HepG2 (cell line): Measurements from ENCODE around the gene CSMD2.

Experiments
- BCL3 ChIP-seq: sonication (generic); formaldehyde crosslinking; IDR thresholded peaks from 2 replicates; pipeline ENCODE4 v1.5.1; 2020; ENCODE audit warnings: mild to moderate bottlenecking, missing genetic modification reagents, moderate library complexity
- EZH2 ChIP-seq: conservative IDR thresholded peaks from 2 replicates; pipeline ENCODE4 v1.6.1; 2012; ENCODE audit warnings: mild to moderate bottlenecking, low read depth, low read length, moderate library complexity
- FOSL1 ChIP-seq: sonication (generic); formaldehyde crosslinking; IDR thresholded peaks from 2 replicates; pipeline ENCODE4 v1.9.0; 2021; ENCODE audit warnings: missing genetic modification reagents, borderline replicate concordance
- NFYB ChIP-seq: sonication (generic); formaldehyde crosslinking; IDR thresholded peaks from 2 replicates; pipeline ENCODE4 v1.4.0; 2020; ENCODE audit warnings: missing genetic modification reagents
- POLR2A ChIP-seq, 2 experiments: IDR thresholded peaks; 2 replicates each; pipeline ENCODE4 v1.6.1; 2011; ENCODE audit warnings: low read depth in 2 of 2, low read length in 2 of 2, mild to moderate bottlenecking in 1 of 2, moderate library complexity in 1 of 2; ENCODE audit not compliant: insufficient read depth in 1 of 2
- POLR2AphosphoS5 ChIP-seq: IDR thresholded peaks from 2 replicates; pipeline ENCODE4 v1.6.1; 2012; ENCODE audit warnings: low read depth, low read length
- POLR2G ChIP-seq: fragments of 200-400 bp; formaldehyde crosslinking; IDR thresholded peaks from 2 replicates; pipeline ENCODE4 v1.6.1; 2018; ENCODE audit warnings: mild to moderate bottlenecking, low read depth, low read length, moderate library complexity
- SNAPC2 ChIP-seq: sonication (generic); formaldehyde crosslinking; IDR thresholded peaks from 2 replicates; pipeline ENCODE4 v1.8.1; 2022; ENCODE audit warnings: mild to moderate bottlenecking, missing genetic modification reagents
- THAP7 ChIP-seq: sonication (generic); formaldehyde crosslinking; IDR thresholded peaks from 2 replicates; pipeline ENCODE4 v1.8.1; 2023; ENCODE audit warnings: mild to moderate bottlenecking, missing genetic modification reagents
- USF2 ChIP-seq, 2 experiments: sonication (generic) in 1 of 2; formaldehyde crosslinking in 1 of 2; IDR thresholded peaks; 2 replicates each; pipeline versions ENCODE4 v1.5.1 to v1.6.1; 2011 to 2020; ENCODE audit warnings: borderline replicate concordance in 1 of 2, low read depth in 1 of 2, low read length in 1 of 2, mild to moderate bottlenecking in 1 of 2, missing genetic modification reagents in 1 of 2, moderate library complexity in 1 of 2
- ZBTB20 ChIP-seq: sonication (generic); formaldehyde crosslinking; IDR thresholded peaks from 2 replicates; pipeline ENCODE4 v1.8.1; 2023; ENCODE audit warnings: missing genetic modification reagents, low read depth, mild to moderate bottlenecking, borderline replicate concordance
- ZNF12 ChIP-seq: sonication (generic); formaldehyde crosslinking; IDR thresholded peaks from 2 replicates; pipeline ENCODE4 v1.5.0; 2020; ENCODE audit warnings: missing genetic modification reagents
- ZNF687 ChIP-seq: sonication (generic); formaldehyde crosslinking; IDR thresholded peaks from 2 replicates; pipeline ENCODE4 v1.5.1; 2020; ENCODE audit warnings: mild to moderate bottlenecking, missing genetic modification reagents, moderate library complexity
- TF ChIP-seq, protein P1 (sequence below): fragments of 450-650 bp; IDR thresholded peaks from 2 replicates; pipeline ENCODE4 v1.6.1; 2017; ENCODE audit warnings: mild to moderate bottlenecking

DNA sequence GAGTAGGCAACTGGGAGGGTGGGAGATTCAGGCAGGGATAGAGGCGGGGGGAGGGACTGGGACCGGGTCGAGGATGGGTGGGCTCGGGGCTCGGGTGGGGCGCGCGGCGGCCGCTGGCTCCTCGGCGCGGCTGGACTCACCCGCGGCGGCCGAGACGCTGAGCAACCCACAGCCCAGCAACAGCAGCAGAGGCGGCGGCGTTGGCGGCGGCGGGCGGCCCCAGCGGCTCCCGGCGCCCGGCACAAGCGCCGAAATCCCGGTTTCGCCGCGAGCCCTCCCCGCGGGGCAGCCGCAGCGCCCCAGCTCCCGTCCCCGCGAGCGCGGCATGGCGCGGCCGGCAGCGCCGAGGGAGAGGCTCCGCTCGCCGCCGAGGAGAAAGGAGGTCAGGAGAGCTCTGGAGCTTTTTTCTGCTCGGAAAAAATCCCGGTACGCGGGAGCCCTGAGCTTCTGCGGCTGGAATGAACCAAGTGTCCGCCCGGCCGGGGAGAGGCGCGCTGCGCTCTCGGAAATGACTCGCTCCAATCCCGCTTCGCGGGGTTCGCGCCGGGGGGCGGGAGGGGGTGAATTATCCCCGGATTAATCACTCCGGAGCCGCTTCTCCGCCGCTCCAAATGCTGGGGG, at the start of gene CSMD2:
- TF ChIP-seq POLR2G (no peak), ZNF687 (no peak), POLR2A (IDR thresholded peaks at IDR 0.05; ENCODE audit: insufficient read depth in 1 of 2, low read depth in 2 of 2, low read length in 2 of 2) (no peak), NFYB (no peak), ZBTB20 (CRISPR knock-in tag) (no peak), EZH2 (no peak; the same call in 1 of the 2 replicates), ZNF12 (CRISPR knock-in tag) (no peak), USF2 (IDR thresholded peaks at IDR 0.05; ENCODE audit: low read depth, low read length) (no peak), USF2 (CRISPR knock-in tag; IDR thresholded peaks at IDR 0.05; ENCODE audit: borderline replicate concordance) (no peak), POLR2AphosphoS5 (no peak), BCL3 (no peak), THAP7 (no peak), SNAPC2 (CRISPR knock-in tag) (no peak), FOSL1 (CRISPR knock-in tag) (no peak)
- TF ChIP-seq, protein P1, sequence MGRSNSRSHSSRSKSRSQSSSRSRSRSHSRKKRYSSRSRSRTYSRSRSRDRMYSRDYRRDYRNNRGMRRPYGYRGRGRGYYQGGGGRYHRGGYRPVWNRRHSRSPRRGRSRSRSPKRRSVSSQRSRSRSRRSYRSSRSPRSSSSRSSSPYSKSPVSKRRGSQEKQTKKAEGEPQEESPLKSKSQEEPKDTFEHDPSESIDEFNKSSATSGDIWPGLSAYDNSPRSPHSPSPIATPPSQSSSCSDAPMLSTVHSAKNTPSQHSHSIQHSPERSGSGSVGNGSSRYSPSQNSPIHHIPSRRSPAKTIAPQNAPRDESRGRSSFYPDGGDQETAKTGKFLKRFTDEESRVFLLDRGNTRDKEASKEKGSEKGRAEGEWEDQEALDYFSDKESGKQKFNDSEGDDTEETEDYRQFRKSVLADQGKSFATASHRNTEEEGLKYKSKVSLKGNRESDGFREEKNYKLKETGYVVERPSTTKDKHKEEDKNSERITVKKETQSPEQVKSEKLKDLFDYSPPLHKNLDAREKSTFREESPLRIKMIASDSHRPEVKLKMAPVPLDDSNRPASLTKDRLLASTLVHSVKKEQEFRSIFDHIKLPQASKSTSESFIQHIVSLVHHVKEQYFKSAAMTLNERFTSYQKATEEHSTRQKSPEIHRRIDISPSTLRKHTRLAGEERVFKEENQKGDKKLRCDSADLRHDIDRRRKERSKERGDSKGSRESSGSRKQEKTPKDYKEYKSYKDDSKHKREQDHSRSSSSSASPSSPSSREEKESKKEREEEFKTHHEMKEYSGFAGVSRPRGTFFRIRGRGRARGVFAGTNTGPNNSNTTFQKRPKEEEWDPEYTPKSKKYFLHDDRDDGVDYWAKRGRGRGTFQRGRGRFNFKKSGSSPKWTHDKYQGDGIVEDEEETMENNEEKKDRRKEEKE = no peak
